ENCODE results near the gene ZNF468. TPM values are rescaled to one million over a fixed set of nuclear protein-coding genes. Genes with fewer than 3 reads are reported as not detected.
"Not testable (repeated sequence)": the region's sequence is repeated elsewhere in the genome, so short reads cannot be mapped to it uniquely, and the experiment has no call there.

The ZNF468 gene
- total RNA-seq, 1 donor from 2014 or later, result 19.4 TPM

DNA sequence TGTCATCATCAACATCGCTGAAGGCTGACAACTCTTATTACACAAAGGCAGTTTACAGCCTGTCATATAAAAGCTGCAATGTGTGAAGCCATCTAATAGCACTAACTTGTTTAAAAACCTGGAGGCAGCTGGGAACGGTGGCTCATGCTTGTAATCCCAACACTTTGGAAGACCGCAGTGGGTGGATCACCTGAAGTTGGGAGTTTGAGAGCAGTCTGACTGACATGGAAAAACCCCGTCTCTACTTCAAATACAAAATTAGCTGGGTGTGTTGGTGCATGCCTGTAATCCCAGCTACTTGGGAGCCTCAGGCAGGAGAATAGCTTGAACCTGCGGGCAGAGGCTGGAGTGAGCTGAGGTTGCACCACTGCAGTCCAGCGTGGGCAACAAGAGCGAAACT lies 27.6 kb downstream of the ZNF468 start:
- not testable (repeated sequence) for DNase-seq (ENCODE audit: low read depth)

DNA sequence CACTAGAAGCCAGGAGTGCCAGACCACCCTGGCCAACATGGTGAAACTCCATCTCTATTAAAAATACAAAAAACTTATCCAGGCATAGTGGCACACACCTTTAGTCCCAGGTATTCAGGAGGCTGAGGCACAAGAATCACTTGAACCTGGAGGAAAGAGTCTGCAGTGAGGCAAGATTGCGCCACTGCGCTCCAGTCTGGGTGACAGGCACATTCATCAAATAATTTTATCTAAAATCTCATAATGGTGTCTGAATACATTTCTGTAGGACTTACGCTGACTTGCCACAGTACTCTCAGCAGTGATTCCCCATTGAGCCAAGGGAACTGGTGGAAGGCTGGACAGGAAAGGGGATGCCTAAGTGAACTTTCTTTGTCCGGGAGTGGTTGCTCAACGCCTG lies 31.7 kb downstream of the ZNF468 start:
- no peak for DNase-seq (ENCODE audit: low read depth)

GRCh38 chr19:52823676-52824075 lies 33.7 kb downstream of the ZNF468 start:
- DNase-seq (ENCODE audit: low read depth), result no peak

- peak; percentile 57 for DNase-seq (ENCODE audit: low read depth)
Measured at GRCh38 chr19:52821204-52821960, 36.0 kb downstream of the ZNF468 start, which contains the start of gene ZNF28. ZNF28 (minus strand) TSS chr19:52821633; CDS start chr19:52817958, 3,675 bp downstream.

GRCh38 chr19:52820472-52821203 lies 36.8 kb downstream of the ZNF468 start:
- peak; percentile 5 for DNase-seq (ENCODE audit: low read depth)

- no peak for DNase-seq (ENCODE audit: low read depth)
Measured at GRCh38 chr19:52809801-52810200, 47.6 kb downstream of the ZNF468 start.

GRCh38 chr19:52799950-52800640 lies 57.3 kb downstream of the ZNF468 start:
- DNase-seq (ENCODE audit: low read depth), result not testable (repeated sequence)

- DNase-seq (ENCODE audit: low read depth), result no peak
Measured at GRCh38 chr19:52789440-52789839, 68.0 kb downstream of the ZNF468 start.

Other genes with a start within 250 kb of the ZNF468 start
- gene ZNF83, start 219.3 kb downstream of the ZNF468 start, total RNA-seq, result 36.3 and 46.6 TPM in 2 replicates
- gene ZNF611, start 122.6 kb downstream of the ZNF468 start, total RNA-seq, result 3.4 and 8.0 TPM in 2 replicates
- 2.4 and 2.8 TPM in 2 replicates for gene ZNF600, start 70.8 kb downstream of the ZNF468 start, total RNA-seq
- gene ZNF28, start 36.0 kb downstream of the ZNF468 start, total RNA-seq, result 15.0 and 18.9 TPM in 2 replicates
- 10.2 and 12.6 TPM in 2 replicates for gene ZNF320, start 40.0 kb upstream of the ZNF468 start, total RNA-seq
- 0.40 and 0.73 TPM in 2 replicates for gene ZNF888, start 65.8 kb upstream of the ZNF468 start, total RNA-seq
- gene ZNF816, start 105.3 kb upstream of the ZNF468 start, total RNA-seq, result 4.7 and 6.2 TPM in 2 replicates
- gene ERVV-1, start 156.3 kb upstream of the ZNF468 start, total RNA-seq, result not detected in 2 replicates
- not detected in 2 replicates for gene ERVV-2, start 187.1 kb upstream of the ZNF468 start, total RNA-seq
- 22.1 and 35.0 TPM in 2 replicates for gene ZNF160, start 245.8 kb upstream of the ZNF468 start, total RNA-seq

All from myocyte (in vitro differentiated cells).